GM19463 (cell line): ENCODE measurements around the gene RNFT2.

Experiments
- ATAC-seq: cut with Tn5 transposase; IDR thresholded peaks from one replicate; pipeline ENCODE4 v1.9.1; 2021; ENCODE audit warnings: mild to moderate bottlenecking, moderate library complexity; ENCODE audit not compliant: unreplicated experiment

The RNFT2 gene

GRCh38 chr12:116874324-116874995 lies 136.3 kb downstream of the RNFT2 start:
- ATAC-seq: no peak

DNA sequence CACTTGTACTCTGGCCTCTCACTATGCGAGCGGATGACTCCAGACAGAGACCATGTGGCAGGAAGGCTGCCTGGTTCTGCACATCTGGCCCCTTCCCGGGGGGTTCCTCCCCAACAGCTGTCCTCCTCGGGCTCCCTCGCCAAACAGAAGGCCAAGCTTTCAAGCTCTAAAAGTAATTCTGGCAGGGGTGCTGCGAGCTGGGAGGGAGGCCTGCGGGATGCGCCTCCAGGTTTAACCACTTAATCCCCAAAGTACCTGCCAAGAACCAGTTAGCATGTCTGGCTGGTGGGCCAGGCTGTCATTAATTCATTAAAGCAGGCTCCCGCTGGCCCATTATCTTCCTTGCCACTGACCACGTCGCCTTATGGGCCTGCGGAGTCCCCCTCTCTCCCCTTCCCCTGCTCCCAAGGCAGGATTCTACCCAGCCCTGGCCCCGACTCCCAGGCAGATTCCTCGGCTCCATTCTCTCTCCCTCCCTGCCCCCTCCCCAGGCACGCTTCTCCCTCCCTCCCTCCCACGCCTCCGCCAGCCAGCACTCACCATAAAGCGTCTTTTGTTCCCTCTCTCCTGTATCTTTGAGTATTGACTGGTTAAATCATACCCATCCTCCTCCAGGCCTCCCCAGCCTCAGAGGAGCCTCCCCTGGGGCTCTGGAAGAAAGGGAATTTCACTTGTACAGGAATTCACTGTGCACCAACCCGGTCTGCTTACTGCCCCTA lies 138.2 kb downstream of the RNFT2 start:
- ATAC-seq: no peak

DNA sequence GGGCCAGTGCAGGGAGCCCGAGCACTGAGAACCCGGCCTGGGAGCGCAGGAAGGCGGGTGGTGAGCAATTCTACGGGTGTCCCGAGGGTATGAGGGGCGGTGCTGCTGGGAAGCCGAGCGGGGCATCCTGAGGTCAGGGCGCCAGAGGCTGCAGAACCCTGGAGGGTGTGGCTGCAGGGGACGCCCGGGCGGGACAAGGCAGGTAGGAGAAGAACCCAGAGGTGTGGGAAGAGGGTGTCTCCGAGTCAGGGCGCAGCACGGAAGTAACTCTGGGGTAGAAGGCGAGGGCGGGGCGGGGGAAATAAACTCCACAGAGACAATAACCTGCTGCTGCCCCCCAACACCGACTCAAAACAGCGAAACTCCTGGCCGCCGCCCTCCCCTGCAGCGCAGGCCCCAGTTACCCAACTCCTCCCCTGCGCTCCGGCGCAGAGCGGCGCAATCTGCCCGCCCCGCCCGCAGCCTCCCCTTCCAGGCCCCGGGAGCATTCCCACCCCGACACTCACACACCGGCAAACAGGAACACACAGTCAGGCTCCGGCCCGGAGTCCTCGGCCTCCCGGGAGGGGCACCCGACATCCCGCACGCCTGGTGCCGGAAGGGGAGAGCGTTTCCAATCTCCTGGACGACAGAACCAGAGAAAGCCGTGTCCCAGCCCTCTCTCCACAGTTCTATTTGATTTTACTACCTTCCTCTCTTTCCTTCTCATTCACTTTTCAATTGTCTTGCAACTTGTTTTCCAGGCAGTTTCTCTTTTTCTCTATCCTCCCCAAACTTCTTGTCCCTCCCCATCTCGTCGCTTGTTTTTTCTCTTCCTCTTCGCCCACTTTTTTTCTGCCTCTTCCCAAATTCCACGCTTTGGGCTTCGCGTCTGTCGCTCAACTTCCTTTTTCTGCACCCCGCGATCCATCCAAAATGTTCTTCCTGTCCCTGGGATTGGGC lies 140.7 kb downstream of the RNFT2 start:
- no peak for ATAC-seq

GRCh38 chr12:116879509-116880212 lies 141.5 kb downstream of the RNFT2 start:
- no peak for ATAC-seq

DNA sequence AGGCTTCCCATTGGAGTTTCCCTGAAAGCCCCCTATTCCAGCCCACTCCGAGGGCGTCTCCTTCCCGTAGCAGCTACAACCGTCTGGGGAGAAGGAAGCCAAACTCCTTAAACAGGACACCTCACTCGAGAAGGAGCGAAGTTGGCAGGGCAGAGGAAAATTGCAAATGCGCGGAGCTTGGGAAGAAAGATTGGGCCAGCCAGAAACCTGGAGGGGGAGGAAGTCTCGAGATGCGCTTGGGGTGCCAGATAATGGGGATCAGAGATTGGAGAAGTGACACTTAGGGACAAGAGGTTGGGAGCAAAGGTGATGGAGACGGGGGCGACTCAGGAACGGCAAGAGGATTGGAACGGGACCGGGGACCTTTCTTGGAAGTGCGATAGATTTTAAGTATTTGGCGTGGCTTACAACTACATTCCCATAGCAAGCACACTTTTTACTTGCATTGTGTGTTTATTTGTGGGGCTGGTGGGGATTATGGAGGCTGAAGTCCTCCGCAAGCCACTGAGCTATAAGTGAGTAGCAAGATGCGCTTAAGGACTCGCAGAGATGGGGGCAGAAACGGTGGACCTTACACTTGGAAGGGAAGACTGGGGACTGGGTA lies 142.2 kb downstream of the RNFT2 start:
- ATAC-seq: no peak

- no peak for ATAC-seq
These were observed 142.8 kb downstream of the RNFT2 start for GRCh38 chr12:116880817-116881324.

- no peak for ATAC-seq
These were observed 143.3 kb downstream of the RNFT2 start, which contains the start of gene HRK for GRCh38 chr12:116881325-116881876. HRK (minus strand) TSS chr12:116881441; CDS start chr12:116881307, 134 bp downstream.

- ATAC-seq: no peak
These were observed 143.9 kb downstream of the RNFT2 start for GRCh38 chr12:116881877-116882507.

GRCh38 chr12:116882742-116883141 lies 144.6 kb downstream of the RNFT2 start:
- ATAC-seq: no peak

DNA sequence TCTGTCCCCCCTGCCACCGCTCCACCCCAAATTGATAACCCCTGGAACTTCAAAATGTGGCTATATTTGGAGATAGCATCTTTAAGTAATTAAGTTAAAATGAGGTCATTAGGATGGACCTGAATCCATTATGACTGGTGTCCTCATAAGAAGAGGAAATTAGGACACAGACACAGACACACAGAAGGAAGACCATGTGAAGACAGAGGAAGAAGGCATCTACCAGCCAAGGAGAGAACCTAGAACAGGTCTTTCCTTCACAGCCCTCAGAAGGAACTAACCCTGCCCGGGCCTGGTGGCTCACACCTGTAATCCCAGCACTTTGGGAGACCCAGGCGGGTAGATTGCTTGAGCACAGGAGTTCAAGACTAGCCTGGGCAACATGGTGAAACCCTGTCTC lies 146.8 kb downstream of the RNFT2 start:
- no peak for ATAC-seq

- no peak for ATAC-seq
These were observed 147.4 kb downstream of the RNFT2 start for GRCh38 chr12:116885491-116885890.

- no peak for ATAC-seq
These were observed 149.1 kb downstream of the RNFT2 start for GRCh38 chr12:116887244-116887643.

GRCh38 chr12:116887897-116888296 lies 149.8 kb downstream of the RNFT2 start:
- ATAC-seq: no peak

- no peak for ATAC-seq
These were observed 152.2 kb downstream of the RNFT2 start for GRCh38 chr12:116890330-116890729.

DNA sequence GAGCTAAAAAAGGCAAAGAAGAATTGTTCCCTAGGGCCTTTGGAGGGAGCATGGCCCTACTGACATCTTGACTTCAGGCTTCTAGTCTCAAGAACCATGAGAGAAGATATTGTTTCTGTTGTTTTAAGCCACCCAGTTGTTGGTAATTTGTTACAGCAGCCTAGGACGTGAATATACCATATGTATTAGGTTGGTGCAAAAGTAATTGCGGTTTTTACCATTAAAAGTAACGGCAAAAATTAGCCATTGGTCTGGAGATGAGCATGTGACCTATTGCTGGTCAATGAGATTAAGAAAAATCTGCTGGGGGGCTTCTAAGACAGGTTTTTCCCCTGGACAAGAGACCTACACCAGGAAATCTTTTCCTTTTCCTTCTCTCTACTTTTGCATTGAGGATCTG lies 152.9 kb downstream of the RNFT2 start:
- no peak for ATAC-seq

DNA sequence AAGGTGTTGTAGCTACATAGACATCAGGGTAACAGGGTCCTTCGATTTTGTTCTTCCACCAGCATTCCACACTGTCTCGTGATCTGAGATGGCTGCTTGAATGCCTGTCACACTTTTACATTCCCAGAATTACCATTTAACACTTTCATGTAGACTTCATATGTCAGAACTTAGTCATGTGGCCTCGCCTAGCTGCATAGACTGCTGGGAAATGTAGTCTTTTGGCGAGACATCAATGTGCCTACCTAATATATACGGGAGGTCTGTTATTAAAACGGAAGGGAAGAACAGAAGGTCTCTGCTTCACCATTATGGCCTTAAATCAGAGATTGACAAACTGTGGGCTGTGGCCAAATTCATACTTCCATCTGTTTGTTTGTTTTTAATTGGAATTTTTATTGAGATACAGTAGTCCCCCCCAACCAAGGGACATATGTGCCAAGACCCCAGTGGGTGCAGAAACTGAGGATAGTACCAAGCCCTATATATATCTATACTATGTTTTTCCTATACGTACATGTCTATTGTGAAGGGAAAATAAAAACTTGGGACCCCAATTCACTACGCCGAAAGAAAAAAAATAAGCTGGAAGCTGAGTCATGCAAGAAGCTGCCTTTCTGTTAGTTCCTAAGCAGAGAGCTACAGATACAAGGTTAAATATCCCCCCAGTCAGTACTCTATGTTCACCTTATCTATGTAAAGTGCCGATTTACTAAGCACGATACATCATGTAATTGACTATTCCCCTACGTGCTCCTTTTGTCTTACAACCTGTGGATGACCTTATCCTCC lies 154.4 kb downstream of the RNFT2 start:
- no peak for ATAC-seq

- no peak for ATAC-seq
These were observed 156.8 kb downstream of the RNFT2 start for GRCh38 chr12:116894913-116895312.

DNA sequence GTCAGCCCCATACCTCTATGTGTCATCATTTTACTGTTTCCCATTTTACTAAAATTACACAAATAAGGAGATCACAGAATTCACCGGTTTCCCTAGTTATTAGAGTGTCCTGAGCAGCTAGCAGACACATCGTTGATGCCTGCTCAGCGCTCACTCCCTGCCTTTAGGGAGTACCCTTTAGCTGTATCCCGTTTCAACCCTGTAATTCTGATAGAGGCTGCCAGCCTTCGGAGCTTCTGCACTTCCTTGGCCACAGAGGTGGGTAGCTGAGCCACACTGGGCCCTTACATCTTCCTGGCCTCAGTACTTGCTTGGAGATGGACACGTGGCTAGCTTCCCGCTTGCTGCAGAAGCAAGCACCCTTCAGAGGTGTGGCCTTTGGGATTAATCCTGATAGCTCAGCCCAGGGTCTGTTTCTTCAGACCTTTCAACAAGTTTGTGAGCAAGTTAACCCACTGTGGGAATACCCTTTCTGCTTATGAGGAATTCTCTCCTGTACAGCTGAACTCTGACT lies 158.4 kb downstream of the RNFT2 start:
- no peak for ATAC-seq
